IPS-18c (cell line): Measurements from ENCODE around the gene NTHL1.
"Not testable (repeated sequence)": the region's sequence is repeated elsewhere in the genome, so short reads cannot be mapped to it uniquely, and the experiment has no call there.

Source experiments
- H3K4me3 ChIP-seq: 2 replicates; pipeline ENCODE4 v1.7.0; 2013; ENCODE audit warnings: low read depth, mild to moderate bottlenecking, low read length, moderate library complexity; ENCODE audit not compliant: insufficient read depth
- H3K9me3 ChIP-seq: one replicate; pipeline ENCODE4 v1.6.1; 2013; ENCODE audit warnings: mild to moderate bottlenecking, low read length, moderate library complexity; ENCODE audit not compliant: control insufficient read depth, insufficient read depth

The NTHL1 gene

GRCh38 chr16:2037115-2037514 lies 10.5 kb downstream of the NTHL1 start:
- no peak overlapping the region for H3K4me3 ChIP-seq

GRCh38 chr16:2036200-2036966 lies 11.3 kb downstream of the NTHL1 start:
- H3K9me3 ChIP-seq: no peaks in the 10 kb centered on the region
- H3K4me3 ChIP-seq: no peak overlapping the region

More at GRCh38 chr16:2037115-2037514, 10.5 kb downstream of the NTHL1 start:
- no peaks in the 10 kb centered on the region for H3K9me3 ChIP-seq

GRCh38 chr16:2035431-2036199 lies 12.0 kb downstream of the NTHL1 start:
- Histone ChIP-seq H3K4me3 (no peak overlapping the region), H3K9me3 (no peaks in the 10 kb centered on the region)

- Histone ChIP-seq H3K4me3 (no peak overlapping the region), H3K9me3 (no peaks in the 10 kb centered on the region)
Observed at GRCh38 chr16:2034696-2035430, 12.8 kb downstream of the NTHL1 start.

DNA sequence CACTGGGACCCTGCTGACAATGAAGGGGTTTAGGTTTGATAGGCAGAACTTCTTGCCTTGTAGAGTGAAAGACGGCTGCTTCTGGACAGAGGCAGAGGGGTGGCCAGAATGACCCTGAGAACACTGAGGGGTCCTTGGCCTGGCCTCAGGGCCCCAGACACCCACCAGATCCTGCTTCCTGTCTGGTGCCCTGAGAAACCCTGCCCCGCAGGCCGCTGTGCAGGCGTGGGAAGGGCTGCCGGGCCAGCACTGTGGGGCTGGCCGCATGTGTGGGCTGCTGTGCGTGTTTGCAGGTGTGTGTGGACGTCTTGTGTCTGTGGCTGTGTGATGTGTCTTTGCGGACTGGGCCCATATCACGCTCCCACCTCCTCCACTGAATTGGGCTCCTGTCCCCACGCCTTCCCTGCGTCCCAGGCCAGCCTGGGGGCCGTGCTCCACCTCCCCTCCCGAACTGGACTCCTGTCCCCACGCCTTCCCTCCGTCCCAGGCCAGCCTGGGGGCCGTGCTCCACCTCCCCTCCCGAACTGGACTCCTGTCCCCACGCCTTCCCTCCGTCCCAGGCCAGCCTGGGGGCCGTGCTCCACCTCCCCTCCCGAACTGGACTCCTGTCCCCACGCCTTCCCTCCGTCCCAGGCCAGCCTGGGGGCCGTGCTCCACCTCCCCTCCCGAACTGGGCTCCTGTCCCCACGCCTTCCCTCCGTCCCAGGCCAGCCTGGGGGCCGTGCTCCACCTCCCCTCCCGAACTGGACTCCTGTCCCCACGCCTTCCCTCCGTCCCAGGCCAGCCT lies 13.5 kb downstream of the NTHL1 start:
- not testable (repeated sequence) for H3K9me3 ChIP-seq, H3K4me3 ChIP-seq

- Histone ChIP-seq H3K9me3 (no peaks in the 10 kb centered on the region), H3K4me3 (no peak overlapping the region)
Observed at GRCh38 chr16:2033057-2033908, 14.4 kb downstream of the NTHL1 start.

DNA sequence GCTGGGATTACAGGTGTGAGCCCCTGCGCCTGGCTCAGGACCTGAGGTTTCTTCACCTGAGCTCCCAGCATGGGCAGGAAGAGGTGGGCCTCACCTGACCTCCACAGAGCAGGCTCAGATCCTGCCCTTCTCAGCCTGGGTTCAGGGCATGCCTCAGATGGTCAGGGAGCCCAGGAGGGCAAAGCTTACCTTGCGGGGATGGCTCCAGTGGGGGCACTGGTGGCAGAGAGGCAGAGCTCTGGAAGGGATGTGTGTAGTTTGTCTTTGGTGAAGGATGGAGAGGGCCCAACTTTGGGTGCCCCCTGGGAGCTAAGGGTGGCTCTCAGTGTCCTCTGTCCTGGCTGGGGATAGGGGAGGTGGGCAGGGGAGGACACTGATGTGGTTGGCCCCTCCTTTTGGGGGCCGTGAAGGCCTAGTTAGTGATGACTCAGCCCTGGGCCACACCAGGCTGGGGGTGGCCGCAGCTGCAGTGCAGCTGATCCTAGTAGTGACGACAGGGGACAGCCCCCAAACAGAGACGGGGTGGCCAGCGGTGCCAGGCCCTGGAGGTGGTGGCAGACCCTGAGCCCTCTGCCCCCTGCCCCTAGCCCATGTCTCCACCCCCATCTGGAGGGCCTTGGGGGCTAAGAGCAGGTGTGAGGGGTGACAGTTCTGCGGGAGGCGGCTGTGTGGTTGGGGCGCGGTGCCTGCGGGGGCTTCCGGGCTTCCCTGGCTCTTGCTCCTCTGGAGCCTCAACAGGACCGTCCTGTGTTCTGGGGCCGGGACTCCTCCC lies 15.2 kb downstream of the NTHL1 start:
- Histone ChIP-seq H3K4me3 (no peak overlapping the region), H3K9me3 (no peaks in the 10 kb centered on the region)

DNA sequence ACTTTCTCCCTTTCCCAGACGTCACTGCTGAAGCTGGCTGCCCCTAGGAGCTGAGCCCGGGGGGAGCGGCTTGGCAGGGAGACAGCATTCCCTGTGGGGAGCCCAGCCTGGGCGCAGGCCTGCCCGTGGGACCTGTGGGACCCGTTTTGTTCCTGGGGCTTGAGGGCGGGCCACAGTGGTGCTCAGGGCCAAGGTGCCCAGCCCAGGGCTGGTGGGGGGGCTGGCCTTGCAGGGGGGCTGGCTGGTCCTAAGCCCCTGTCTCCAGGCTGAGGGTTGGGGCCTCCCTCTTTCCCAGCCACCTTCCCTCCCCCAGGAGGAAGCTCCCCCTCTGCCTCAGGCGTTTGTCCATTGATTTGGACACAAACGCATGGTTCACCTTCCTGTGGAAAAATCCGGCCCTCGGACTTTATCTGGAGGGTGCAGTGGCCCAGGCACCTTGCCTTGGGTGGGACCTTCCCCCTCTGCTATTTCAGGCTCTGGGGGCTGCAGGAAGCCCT lies 16.5 kb downstream of the NTHL1 start:
- no peaks in the 10 kb centered on the region for H3K9me3 ChIP-seq

GRCh38 chr16:2030036-2030435 lies 17.6 kb downstream of the NTHL1 start:
- H3K9me3 ChIP-seq: no peaks in the 10 kb centered on the region
- no peak overlapping the region for H3K4me3 ChIP-seq

More for the DNA sequence above, 16.5 kb downstream of the NTHL1 start:
- H3K4me3 ChIP-seq: no peak overlapping the region

DNA sequence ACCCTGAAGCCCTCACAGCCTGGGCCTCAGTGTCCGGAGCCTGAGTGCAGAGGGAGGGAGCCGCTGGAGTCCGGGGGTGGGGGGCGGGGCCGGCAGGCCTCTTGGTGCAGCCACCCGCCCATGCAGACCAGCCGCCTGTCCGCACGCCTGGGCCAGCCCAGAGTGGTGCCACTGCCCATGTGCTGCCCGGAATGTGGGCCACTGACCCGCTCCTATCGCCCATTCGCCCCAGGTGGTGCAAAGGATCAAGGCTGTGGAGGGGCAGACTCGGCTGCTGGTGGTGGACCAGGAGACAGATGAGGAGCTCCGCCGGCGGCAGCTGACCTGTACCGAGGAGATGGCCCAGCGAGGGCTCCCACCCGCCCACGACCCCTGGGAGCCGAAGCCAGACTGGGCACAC lies 18.3 kb downstream of the NTHL1 start:
- Histone ChIP-seq H3K4me3 (no peak overlapping the region), H3K9me3 (no peaks in the 10 kb centered on the region)

- no peak overlapping the region for H3K4me3 ChIP-seq
- H3K9me3 ChIP-seq: no peaks in the 10 kb centered on the region
Observed at GRCh38 chr16:2028620-2029220, 18.9 kb downstream of the NTHL1 start.

DNA sequence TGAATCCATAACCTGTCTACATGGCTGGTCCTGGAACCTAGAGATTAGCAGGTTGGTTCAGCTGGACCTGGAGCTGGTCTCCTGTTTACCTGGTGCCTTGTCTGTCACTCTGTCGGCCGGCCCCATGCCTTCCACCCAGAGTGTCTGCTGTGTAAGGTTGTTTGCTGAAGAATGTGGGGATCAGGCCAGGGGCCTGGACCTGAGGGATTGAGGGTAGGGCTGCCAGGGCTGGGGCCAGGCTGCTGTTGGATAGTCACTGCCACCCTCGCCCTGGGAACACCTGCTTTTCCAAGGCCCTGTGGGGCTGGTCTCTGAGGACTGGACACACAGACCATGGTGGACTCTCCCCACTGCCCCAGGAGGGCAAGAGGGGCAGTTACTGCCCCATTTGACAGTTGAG lies 19.5 kb downstream of the NTHL1 start:
- Histone ChIP-seq H3K4me3 (no peak overlapping the region), H3K9me3 (no peaks in the 10 kb centered on the region)

- H3K4me3 ChIP-seq: peak overlapping the region; percentile 53
- no peaks in the 10 kb centered on the region for H3K9me3 ChIP-seq
Observed at GRCh38 chr16:2027024-2028010, 20.3 kb downstream of the NTHL1 start.

DNA sequence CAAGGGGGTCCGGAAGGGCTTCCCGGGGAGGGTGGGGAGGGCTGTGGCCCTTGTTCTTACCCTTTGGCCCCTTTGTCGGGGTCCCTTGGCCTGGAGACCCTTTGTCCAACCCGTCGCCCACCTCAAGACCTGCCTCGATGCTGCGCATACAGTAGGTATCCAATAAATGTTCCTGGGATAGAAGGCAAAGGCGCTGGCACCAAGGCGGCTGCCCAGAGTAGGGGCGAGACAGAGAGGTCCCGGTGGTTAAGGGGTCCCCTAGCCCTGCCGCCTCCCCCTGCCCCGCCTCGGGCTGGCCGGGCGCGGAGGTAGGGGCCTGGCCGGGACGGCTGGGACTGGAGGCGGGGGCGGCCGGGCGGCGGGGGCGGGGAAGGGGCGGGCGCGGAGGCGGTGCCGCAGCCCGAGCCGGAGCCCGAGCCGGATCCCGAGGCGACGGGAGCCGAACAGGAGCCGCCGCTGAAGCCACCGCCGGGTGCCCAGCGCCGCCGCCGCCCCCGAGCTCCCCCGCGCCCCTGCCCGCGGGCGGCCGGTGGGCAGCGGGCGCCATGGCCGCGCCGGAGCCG lies 21.1 kb downstream of the NTHL1 start, which contains the start of gene NHERF2:
Gene NHERF2 (plus strand): TSS at position 442 of the 563 bp plus-strand sequence. CDS start 104 bp downstream, at position 546.
- Histone ChIP-seq H3K9me3 (no peaks in the 10 kb centered on the region), H3K4me3 (peak within 1 kb of the TSS; percentile 53)
